Stimulated activated CD4-positive, alpha-beta T cell treated with anti-CD3 and anti-CD28 coated beads, TNF-alpha, amount 100 ng/mL, for 1 hour (primary cell): ENCODE data around the gene ACBD5.
A peak's percentile ranks its signal among the peaks of the same experiment; 100 is the strongest.
"Not testable (repeated sequence)": the region's sequence is repeated elsewhere in the genome, so short reads cannot be mapped to it uniquely, and the experiment has no call there.

Experiments
- DNase-seq, 3 donors: peaks; one replicate each; pipeline ENCODE4 v3.0.0-alpha.2; 2020; ENCODE audit warnings: low read depth in 3 of 3, low spot score in 1 of 3

ACBD5 gene, protein sequence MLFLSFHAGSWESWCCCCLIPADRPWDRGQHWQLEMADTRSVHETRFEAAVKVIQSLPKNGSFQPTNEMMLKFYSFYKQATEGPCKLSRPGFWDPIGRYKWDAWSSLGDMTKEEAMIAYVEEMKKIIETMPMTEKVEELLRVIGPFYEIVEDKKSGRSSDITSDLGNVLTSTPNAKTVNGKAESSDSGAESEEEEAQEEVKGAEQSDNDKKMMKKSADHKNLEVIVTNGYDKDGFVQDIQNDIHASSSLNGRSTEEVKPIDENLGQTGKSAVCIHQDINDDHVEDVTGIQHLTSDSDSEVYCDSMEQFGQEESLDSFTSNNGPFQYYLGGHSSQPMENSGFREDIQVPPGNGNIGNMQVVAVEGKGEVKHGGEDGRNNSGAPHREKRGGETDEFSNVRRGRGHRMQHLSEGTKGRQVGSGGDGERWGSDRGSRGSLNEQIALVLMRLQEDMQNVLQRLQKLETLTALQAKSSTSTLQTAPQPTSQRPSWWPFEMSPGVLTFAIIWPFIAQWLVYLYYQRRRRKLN

GRCh38 chr10:27240212-27241009 lies at the start of gene ACBD5:
TSS of gene ACBD5 (minus strand) at chr10:27240797. CDS start at chr10:27240688, 109 bp downstream.
- DNase-seq = peak; percentile 22 to 60 (median 41)

GRCh38 chr10:27285093-27285492 lies 44.5 kb upstream of the ACBD5 start:
- DNase-seq = no peak

GRCh38 chr10:27276581-27276980 lies 36.0 kb upstream of the ACBD5 start:
- no peak for DNase-seq

DNA sequence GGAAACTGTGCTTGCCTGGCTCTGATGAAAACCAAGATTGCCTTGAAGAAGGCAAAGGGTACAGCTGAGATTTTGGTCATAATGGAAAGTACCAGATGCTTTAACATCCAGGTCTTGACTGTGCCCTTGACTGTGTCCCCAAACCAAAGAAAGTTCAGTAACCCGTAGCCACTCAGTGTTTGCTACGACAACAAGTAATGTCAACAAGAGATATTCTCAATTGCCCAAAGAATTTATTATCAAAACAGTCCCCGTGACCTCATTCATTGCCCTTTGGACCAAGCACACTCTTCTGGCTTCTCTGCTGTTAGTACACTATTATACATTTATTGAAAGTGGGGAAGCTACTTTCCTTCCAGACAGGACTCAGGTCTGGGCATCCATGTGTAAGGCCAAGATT lies 25.4 kb upstream of the ACBD5 start:
- not testable (repeated sequence) for DNase-seq

DNA sequence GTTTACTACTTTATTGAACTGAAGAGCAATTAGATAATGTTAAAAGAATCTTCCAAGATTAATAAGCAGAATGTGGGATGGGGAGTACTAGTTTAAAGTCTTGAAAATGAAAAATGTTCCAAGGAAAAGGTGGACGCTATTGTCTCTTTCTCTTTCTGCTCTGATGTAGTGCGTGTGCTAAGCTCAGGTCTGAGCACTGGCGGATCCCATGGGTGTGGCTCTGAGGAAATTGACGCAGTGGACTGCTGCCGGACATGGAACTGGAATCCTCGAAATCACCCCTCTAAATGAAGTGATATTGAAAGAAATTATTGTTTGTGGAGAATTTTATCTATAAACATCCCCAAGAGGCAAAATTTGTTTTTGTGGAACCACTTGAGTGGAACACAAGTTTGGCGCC lies 22.2 kb upstream of the ACBD5 start:
- DNase-seq = not testable (repeated sequence)

GRCh38 chr10:27258838-27259812 lies 18.5 kb upstream of the ACBD5 start:
- no peak for DNase-seq

DNA sequence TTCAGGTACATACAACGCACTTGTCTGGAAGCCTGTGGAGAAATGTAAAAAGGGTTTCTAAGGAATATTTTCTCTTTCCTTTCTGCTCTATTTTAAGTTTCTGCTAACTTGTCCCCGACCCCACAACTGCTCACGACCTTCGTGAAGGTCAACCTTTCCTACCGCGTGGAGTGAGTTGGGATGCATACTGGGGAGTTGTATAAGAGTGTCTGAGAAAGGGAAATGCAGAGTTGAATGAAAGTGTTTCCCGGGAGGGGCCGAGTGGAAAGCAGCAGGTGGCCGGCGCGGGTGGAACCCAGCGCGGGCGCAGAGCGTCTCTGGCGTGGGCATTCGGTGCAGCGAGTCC lies 17.9 kb upstream of the ACBD5 start:
- DNase-seq = no peak

- no peak for DNase-seq
Observed at GRCh38 chr10:27256299-27257189, 15.9 kb upstream of the ACBD5 start.

DNA sequence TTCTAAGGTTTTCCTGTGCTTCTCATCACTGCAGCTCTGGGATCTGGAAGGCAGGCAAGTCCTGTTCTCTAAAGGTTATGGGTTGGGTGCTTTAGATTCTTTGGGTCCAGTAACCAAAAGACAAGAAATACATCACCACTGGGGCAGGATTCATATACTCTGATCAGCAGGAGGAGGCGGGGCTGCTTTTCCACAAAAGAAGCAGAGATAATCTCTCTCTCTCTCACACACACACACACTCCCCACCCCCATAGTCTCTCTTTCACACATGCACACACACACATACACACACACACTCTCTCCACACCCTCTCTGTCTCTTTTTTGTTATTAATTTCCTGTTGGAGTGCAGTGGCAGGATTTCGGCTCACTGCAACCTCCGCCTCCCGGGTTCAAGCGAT lies 13.0 kb upstream of the ACBD5 start:
- DNase-seq = no peak

- peak; percentile 44 to 85 (median 59) for DNase-seq
Observed at GRCh38 chr10:27252267-27253000, 11.8 kb upstream of the ACBD5 start.

DNA sequence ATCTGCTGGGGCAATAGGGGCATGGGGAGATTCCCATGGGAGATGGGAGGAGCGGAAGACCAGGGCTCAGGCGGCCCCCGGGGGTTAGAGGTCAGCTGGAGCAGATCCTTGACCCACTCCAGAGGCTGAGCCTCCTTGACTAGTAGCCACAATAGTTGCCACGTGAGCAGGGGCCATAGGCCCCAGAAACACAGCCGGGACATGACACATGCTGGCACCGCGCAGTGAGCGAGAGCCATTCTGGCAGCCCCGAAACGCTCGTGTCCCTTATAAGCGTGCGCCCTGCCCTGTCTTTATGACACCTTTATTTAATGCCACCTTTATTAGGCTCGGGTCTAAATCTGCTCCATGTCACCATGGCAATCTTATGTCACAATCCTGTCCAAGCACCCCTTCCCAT lies 11.0 kb upstream of the ACBD5 start:
- DNase-seq = no peak

- no peak for DNase-seq
Observed at GRCh38 chr10:27248215-27248614, 7.6 kb upstream of the ACBD5 start.

DNA sequence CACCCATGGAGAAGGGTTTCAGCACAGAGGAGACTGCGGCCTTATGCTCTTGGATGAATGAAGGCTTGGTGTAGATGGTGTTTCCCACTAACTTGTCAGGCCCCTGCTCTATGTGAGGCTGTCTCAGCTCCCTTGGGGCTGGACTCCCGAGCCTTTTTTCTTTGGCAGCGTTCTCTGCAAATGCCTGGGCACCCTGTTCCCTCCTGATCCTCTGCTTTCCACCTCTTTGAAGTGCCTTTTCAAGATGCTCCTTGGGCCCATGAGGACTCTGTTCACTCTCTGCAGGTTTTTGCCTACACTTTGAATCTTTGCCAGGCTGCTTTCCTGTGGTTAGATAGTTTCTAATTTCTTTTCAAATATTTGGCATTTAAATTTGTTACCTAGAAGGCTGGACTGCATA lies 6.8 kb upstream of the ACBD5 start:
- DNase-seq = no peak

GRCh38 chr10:27247006-27247405 lies 6.4 kb upstream of the ACBD5 start:
- no peak for DNase-seq

DNA sequence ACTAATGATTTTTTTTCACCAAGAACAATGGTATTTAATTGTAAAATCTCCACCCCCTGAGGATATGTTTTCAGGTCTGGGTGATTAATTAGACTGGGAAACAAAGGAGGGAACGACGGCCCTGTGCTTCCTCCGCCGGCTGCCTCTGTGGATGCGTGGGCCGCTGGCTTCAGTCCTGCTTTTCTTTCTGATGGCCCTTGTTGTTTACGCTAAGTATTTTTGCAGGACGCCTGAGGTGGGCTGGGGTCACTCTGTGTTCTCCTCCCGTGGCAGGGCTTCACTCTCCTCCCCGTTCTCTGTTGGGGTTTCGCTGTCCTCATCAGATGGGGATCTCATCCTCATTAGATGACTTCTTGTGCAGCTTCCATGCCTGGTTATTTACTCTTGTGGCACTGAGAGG lies 5.2 kb upstream of the ACBD5 start:
- DNase-seq = no peak

DNA sequence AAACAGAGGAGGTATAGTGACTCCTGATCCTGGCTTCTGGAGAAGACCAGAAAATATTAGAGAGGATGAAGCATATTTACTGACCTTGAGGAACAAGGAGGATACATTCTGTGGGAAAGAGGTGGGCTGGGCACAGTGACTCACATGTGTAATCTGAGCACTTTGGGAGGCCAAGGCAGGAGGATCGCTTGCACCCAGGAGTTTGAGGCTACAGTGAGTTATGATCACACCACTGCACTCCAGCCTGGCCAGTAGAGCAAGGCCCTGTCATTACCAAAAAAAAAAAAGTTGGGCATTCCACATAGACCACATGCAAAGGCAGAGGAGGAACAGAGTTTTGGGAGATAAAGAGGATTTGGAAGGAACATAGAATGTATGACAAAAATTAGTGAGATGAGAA lies 4.4 kb upstream of the ACBD5 start:
- no peak for DNase-seq

DNA sequence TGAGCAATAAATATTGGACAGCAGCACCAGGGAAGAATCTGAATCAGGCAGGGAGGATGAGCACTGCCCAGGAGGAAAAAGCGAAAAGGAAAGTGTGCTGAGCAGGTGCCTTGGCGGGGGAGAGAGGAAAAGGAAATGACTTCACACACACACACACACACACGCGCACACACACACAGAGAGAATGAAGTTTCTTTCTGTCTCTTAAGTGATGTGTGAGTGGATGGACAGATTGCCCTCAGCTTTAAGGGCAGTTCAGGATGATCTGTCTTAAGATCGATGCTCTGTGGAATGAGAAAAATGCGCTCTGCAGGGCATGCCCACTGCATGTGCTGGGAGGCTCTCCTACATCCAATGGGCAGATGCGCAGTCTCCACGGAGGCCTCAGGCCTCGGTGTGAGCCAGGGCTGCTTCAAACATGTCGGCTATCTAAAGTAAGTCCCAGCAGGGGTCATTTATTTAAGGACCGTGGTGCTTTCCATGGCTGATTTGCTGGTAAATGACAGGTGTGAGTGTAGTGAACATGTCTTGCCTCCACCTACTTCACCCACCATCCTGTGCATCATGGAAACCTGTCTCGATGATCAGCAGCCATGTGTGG lies 2.5 kb upstream of the ACBD5 start:
- DNase-seq = peak; percentile 35 to 56 (median 35)

GRCh38 chr10:27242473-27242950 lies 1.9 kb upstream of the ACBD5 start:
- DNase-seq = no peak
